NCI-H526 treated with DMSO at 0.1 percent for 48 hours (cell line): Measurements from ENCODE around the gene IFNGR1.
"Not testable (repeated sequence)": the region's sequence is repeated elsewhere in the genome, so short reads cannot be mapped to it uniquely, and the experiment has no call there.

Experiments
- DNase-seq: peaks from one replicate; lab custom pipeline; 2025; lab: John Stamatoyannopoulos, UW

IFNGR1 gene

DNA sequence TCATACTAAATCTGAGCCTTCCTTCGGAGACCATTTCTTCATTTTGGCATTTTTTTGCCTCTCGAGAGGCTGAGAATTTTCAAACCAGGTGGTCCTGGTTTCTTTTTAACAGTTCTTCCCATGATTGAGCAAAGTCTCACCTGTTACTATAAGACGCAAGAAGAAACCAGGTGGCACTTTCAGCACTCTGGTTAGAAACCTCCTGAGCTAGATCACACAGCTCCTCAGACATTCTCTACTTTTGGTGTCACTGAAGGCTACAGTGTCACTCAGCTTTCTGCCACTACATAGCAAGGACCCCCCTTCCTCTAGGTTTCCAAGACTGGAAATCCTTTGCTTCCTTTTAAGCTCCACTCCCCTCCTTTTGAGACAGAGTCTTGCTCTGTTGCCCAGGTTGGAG is 7.3 kb downstream of the IFNGR1 start:
- DNase-seq = no peak

DNA sequence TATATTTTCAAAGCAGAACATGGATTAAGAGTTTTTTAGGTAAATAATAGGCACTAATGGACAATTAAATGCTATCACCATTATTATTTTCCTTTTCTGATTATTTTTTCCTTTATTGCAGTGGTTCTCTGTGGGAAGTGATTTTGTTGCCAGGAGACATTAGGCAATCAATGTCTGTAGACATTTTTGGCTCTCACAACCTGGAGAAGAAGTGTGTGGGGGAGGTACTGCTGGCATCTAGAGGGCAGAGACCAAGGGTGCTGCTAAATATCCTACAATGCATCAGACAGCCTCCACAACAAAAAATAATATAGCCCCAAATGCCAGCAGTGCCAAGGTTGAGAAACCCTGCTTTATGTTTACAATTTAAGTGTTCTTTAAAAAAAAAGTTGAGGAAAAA is 8.3 kb downstream of the IFNGR1 start:
- no peak for DNase-seq

DNA sequence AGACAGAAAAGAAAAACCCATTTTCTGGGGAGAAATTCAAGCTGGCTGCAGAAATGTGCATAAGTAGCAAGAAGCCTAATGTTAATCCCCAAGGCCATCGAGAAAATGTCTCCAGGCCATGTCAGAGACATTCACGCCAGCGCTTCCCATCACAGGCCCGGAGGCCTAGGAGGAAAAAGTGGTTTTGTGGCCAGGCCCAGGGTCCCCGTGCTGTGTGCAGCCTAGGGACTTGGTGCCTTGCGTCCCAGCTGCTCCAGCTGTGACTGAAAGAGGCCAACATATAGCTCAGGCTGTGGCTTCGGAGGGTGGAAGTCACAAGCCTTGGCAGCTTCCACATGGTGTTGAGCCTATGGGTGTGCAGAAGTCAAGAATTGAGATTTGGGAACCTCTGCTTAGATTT is 10.9 kb downstream of the IFNGR1 start:
- DNase-seq = no peak

DNA sequence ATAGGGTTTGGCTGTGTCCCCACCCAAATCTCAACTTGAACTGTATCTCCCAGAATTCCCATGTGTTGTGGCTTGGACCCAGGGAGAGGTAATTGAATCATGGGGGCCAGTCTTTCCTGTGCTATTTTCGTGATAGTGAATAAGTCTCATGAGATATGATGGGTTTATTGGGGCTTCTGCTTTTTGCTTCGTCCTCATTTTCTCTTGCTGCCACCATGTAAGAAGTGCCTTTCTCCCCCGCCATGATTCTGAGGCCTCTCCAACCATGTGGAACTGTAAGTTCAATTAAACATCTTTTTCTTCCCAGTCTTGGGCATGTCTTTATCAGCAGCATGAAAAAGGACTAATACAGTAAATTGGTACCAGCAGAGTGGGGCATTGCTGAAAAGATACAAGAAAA is 11.7 kb downstream of the IFNGR1 start:
- not testable (repeated sequence) for DNase-seq

DNA sequence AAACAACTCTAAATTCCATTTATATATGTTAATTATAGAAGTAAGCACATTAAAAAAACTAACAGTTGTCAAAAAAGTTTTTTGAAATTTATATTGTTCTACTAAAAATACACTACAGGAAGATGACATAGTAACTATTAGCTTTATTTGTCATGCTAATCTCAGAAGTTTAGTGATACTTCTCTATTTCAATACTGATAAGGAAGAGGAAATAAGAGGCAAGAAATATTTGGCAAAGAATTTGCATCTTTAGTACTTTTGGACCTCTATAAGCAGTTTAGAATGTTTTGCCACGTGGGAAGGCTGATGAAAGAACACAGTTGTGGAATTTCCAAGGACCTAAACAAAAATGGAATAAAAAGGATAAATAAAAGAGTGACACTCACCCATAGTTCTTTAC is 12.6 kb downstream of the IFNGR1 start:
- DNase-seq = no peak

DNA sequence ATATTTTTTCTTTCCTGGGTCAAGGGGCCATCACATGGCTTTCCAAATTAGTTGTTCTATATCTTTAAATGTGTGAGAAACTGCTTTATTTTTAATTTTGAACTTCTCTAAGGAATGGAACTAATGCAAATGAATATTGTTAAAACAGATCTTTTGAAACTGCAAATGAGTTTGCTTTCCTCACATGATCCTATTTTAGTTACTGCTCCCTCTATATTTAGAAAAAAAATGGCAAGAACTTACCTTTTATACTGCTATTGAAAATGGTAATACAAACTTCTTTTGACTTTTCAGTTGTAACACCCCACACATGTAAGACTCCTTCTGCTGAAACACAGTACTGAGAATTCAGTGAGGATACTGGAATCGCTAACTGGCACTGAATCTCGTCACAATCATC is 15.9 kb downstream of the IFNGR1 start:
- DNase-seq = no peak

DNA sequence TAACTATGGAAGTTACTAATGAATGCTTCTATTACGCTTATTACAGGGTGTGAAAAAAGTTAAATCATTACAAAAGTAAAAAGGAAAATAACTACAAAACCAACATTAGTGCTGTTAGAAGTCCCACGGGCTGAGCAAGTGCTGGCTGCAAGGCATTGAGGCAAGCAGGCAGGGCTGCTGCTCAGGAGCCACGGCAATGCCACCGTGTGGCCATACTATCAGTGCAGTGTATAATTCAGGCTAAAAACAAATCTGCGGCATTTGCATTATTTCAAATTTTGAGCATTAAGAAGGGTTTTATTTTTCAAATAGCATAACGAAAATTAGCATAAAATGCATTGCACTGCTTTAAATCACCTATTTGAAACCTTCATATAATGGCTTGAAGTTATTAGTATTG is 17.1 kb downstream of the IFNGR1 start:
- no peak for DNase-seq

DNA sequence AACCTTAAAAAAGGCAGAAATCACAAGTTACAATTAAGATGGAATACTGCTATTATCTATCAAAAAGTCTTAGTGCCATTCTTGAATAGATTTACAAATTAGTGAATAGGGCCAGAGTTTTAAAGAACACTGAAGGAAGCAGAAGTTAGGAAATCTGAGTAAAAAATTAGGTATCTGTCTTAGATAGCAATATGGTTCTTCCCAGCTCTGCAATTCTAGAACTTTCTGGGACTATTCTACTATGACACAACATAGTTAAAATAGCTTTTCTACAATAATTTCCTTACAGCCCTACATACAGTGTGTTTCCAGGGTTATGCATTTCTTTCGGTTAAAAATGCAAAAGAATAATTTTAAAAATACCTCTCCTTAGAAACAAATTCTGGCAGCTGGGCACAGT is 18.2 kb downstream of the IFNGR1 start:
- no peak for DNase-seq

DNA sequence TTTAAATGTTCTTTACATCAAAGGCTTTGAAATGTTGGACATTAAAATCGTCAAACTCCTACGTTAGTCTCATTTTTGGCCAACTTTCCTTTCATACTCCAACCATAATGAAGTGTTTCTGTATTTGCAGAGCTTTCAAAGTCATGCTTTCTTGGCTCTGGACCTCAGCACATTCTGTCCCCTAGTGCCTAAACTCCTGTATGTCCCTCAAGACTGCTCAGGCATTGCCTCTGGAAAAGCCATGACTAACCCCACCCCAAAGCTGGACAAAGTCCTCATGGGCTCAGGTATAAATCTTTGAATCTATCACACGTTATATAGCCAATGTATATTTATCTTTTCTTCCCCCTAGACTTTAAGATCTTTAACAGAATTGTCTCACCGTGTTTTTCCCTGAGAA is 18.9 kb downstream of the IFNGR1 start:
- no peak for DNase-seq

DNA sequence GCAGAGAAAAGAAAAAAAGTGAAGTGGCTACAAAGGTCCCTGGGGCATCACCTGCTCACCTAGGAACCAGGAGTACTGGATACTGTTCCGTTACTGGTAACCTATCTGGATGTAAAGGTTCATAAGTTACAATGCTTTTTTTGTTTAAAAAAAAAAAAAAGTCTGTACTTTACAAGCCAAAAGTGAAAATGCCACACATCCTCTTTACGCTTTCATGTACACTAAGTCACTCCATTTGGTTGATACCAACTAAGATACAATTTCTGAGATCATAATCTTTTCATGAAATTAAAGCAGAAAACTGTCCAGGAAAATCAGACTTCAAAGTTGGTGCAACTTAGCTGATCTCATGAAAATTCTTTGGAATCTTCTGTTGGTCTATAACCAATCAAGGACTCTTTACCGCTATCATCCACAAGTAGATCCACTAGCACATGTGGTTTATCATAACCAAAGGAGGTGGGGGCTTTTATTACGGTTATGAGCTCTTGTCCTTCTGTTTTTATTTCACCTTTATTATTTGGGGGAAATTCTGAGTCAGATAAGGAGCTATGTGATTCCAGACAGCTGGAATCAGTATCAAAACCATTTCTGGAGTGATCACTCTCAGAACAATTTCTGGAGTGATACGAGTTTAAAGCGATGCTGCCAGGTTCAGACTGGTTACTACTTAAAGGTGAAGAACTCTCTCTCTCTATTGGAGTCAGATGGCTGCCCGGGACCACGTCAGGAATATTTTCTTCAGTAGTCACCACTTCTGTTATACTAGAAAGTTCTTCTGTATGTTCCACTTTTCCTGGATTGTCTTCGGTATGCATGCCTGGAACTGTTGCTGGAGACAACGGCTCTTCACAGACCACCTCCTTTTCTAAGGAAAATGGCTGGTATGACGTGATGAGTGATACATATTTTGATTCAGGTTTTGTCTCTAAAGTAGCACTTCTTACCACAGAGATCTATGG is 21.2 kb downstream of the IFNGR1 start:
- DNase-seq = no peak

DNA sequence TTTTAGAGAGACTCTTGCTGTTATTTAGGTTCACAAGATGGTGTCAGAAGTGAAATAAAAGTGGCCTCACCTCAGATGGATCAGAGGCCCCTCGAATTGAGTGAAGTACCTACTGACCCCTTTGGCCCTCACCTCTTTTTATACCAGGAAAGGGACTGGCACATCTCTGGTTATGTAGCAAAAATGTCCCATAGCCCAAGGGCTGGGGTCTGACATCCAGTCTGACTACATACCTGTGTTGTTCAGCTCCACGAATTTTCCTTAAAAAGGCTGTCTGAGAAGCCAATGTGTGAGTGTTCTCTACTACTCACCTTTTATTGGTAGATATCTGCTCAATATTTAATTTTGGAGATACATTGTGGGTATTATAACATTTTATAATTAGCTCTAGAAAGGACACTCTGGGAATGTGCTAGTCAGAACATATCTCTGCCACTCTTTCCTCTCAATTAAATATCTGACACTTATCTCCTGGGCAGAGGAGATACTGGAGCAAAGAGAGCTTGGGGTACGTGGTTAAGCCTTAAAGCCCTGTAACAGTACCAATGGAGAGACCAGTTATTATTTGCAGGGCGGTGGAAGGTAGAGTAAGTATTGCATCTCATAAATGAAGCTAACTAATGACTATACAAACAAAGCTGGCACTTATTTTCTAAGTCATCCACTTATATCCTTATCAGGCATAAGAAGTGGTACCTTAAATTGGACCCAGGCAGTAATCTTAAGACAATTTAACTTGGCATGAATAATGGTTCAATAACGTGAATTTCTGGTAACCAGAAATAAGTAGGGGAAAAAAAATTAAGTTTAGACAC is 25.7 kb downstream of the IFNGR1 start:
- no peak for DNase-seq

DNA sequence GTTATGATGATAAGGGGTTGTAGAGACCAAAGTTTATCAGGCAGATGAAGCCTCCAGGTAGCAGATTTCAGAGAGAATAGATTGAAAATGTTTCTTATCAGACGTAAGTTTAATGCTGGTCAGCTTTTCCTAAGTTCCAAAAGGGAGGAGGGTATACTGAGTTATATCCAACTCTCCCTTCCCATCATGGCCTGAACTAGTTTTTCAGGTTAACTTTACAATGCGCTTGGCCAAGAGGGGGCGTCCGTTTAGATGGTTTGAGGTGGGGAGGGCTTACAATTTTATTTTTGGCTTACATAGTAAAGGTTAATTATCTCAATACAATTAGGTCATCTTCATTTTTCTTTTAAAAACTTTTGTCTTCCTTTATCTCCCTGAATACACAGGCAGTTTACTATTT is 26.4 kb downstream of the IFNGR1 start:
- no peak for DNase-seq

DNA sequence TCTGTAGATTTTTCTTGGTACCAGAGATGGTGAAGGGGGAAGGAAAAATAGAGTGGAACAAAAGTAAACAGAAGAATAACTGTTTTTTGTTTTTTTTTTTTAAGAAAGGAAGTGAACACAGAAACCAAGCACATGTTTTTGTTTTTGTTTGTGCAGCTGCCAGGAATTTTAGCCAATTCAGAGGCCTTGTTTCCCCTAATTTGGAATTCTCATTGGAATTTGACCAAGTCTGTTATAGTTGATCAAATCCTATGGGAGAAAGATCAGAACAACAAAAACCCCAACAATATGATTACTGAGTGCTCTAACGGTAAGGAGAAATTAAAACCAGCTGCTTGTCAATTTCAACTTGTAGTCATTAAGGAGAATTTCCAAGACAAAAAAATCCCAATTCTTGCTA is 27.5 kb downstream of the IFNGR1 start:
- no peak for DNase-seq

DNA sequence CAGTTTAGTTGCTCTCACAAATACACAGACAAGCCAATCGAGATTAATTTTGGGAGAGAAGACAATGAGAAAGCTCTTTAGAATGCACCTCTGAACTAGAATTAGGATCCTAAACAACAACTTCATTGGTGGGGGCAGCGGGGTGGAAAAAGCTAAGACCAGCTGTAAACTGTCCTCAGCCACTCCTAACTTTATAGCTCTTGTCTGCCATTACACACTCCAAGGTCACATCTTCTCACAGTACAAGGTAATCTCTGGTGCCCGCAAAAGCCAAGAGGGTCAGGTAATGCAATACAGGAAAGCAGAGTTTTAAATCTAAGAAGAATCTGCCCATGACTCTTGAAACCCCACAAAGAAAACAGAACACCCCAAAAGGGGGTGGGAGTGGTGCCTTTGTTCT is 27.9 kb downstream of the IFNGR1 start:
- DNase-seq = no peak

DNA sequence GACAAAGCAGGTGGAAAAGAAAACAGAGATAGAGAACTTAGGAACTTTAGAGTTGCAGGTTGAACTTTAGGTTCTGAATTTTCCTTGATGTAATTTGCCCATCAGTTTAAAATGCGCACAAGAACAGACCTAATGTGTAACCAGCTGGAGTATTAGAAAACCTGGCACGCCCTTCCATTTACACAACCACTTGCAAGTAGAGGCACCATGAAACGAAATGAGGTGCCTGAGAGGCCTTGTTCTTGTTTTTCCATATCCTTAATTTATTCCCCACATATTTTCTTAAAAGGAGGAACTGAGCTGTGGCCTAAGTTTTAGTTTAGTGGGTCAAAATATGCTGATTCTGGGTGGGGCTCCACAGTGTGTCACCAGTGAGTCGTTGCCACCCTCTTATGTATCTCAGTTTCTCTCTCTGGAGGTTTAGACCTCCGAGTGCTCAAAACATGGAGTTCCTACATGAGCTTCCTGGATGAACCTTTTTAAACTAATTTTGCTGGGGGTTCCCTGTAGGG is 28.5 kb downstream of the IFNGR1 start:
- DNase-seq = no peak

DNA sequence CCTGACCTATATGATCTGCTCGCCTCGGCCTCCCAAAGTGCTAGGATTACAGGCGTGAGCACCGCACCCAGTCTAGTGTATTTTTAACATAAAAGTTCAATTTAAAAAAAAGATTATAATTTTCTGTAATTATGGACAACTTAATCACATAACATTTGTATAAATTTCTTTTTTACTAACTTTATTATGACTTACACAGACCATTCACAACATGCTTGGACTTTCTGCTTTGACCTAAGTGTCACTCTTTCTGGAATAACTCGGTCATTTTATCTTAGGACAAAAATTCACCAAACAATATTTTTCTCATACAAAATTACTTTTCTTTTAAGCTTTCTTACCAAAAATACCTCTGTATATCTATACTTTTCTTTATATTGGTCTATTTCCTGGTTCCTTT is 30.3 kb downstream of the IFNGR1 start:
- no peak for DNase-seq

DNA sequence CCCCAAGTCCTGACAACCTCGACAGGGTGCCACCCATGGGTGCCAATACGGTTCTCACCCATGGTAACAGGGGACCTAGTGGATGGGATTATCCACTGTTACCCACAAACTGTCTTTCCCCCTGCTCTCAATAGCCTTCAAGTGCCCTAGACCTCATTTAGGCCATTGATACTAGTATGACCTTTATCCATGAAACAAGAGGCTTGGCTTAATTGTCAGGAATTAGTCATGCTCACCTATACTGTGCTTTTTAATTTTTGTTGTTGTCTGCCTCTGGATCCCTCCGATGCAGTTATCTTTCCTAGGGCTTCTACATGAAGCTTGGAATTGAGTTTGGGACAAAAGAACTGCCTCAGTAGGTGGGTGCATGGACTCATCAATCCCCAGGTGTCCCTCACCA is 33.9 kb downstream of the IFNGR1 start:
- no peak for DNase-seq

DNA sequence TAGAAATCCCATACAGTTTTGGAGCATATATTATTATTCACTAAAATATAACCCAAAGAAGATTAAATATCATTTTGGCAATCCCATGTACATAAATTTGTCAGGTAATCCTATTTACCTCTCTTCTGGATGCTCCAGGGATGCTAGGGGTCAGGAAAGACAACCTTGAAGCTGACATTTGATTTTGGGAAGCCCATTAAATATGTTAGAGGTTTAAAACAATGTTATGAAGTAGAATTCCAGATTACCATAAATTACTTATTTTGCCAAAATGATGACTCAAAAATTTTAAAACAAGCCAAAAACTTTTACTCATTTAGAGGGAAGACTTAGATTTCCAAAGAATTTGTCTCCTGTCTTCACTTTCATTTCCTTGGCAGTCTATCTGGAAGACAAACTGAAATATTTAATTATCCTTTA is 36.5 kb downstream of the IFNGR1 start:
- DNase-seq = no peak

DNA sequence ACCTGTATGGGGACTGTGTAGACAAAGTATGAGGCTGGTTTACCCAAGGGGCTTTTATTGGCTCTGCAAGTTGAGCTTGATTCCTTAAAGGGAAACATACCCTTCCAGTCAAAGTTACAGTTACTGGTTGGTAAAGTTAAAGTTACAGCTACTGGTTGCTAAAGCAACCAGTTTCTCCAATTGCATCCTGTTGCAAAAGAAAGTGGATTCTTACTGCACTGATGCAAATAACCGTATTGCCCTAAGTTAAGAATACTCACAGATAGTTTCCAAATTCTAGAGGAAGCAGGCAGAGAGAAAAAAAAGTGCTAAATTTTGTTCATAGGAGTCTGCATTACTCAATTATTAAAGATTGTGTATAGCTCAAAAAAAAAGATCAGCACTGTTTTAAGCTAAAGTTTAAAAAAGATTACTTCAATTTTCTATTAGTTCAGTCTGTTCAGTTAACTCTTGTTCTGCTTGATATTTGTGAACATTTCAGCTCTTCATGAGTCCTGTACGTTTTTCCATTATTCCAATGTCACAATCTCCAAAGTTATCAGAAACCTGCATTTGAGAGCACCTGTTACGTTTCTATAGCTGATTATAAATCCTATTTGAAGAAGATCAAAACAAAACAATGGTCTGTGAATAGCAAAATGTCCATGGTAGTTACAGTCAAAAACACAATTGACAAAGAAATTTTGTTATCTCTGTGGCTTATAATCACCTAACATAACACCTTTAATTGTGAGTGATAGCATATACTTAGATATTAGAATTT is 37.1 kb downstream of the IFNGR1 start:
- no peak for DNase-seq

DNA sequence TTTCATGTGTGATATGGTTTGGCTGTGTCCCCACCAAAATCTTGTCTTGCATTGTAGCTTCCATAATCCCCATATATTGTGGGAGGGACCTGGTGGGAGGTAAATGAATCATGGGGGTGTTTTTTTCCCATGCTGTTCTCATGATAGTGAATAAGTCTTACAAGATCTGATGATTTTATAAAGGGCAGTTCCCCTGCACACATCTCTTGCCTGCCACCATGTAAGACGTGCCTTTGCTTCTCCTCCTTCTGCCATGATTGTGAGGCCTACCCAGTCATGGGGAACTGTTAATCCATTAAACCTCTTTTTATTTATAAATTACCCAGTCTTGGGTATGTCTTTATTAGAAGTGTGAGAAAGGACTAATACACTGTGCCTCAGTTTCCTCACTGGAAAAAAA is 41.6 kb downstream of the IFNGR1 start:
- DNase-seq = no peak

DNA sequence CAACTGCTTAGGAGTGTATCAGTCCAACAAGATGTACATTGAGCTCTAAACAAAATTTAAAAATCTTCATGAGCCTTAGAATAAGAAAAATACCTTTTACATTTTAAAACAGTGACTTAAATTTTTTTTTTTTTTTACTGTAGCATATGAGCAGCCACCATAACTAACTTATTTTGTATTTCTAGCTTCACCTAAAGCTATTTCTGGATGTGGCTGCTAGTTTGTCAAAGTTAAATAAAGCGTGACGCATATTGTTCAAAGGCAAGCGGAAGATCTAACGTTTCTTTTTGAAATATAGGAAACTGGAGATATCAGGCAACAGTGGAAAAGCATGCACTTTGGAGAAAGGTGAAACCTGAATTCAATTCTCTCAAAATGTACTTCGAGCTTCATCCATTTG is 42.5 kb downstream of the IFNGR1 start:
- no peak for DNase-seq

DNA sequence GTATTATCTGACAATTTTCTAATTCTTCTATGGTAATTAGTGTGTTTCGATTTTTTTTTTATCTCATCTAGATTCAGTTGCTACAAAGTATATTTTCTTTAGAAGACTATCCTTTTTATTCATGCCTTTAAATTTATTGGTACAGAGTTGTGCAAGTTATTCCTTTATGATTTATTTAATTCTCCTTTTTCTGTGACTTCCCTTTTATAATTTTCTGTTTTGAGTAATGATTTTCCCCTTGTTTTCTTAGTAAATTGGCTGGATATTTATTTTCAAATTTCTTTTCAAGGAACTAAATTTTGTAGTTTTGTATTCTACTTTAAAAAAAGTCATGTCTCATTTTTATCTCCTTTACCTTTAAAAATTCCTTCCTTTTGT is 43.3 kb downstream of the IFNGR1 start:
- DNase-seq = no peak
